HepG2 (cell line): ENCODE results near the gene ABL2. TPM values are rescaled to one million over a fixed set of nuclear protein-coding genes. Genes with fewer than 3 reads are reported as not detected.

ENCODE experiments used
- ATRX ChIP-seq: sonication (generic); formaldehyde crosslinking; IDR thresholded peaks from 2 replicates; pipeline ENCODE4 v1.4.0; 2020; ENCODE audit warnings: missing genetic modification reagents, borderline replicate concordance
- HNRNPK ChIP-seq: fragments of 200-400 bp; formaldehyde crosslinking; IDR thresholded peaks from 2 replicates; pipeline ENCODE4 v1.6.1; 2018; ENCODE audit warnings: low read length, low read depth, moderate library complexity, mild to moderate bottlenecking; ENCODE audit not compliant: poor library complexity, severe bottlenecking
- HOXA3 ChIP-seq: sonication (generic); formaldehyde crosslinking; IDR thresholded peaks from 2 replicates; pipeline ENCODE4 v1.5.0; 2020; ENCODE audit warnings: missing genetic modification reagents
- HOXA5 ChIP-seq: sonication (generic); formaldehyde crosslinking; IDR thresholded peaks from 2 replicates; pipeline ENCODE4 v1.4.0; 2020; ENCODE audit warnings: missing genetic modification reagents
- JARID2 ChIP-seq: sonication (generic); formaldehyde crosslinking; IDR thresholded peaks from 2 replicates; pipeline ENCODE4 v1.8.1; 2023; ENCODE audit warnings: missing genetic modification reagents, inconsistent platforms; ENCODE audit not compliant: insufficient replicate concordance
- JDP2 ChIP-seq: sonication (generic); formaldehyde crosslinking; IDR thresholded peaks from 2 replicates; pipeline ENCODE4 v1.8.1; 2022; ENCODE audit warnings: missing genetic modification reagents, borderline replicate concordance
- KDM1A ChIP-seq: IDR thresholded peaks from 2 replicates; pipeline ENCODE4 v1.6.1; 2016; ENCODE audit warnings: missing compliant biosample characterization
- KLF9 ChIP-seq: IDR thresholded peaks from 2 replicates; pipeline ENCODE4 v1.6.1; 2016; ENCODE audit warnings: low read depth
- MBD4 ChIP-seq: IDR thresholded peaks from 2 replicates; pipeline ENCODE4 v1.6.1; 2012; ENCODE audit warnings: low read length, inconsistent platforms, borderline replicate concordance
- NKX3-1 ChIP-seq: sonication (generic); formaldehyde crosslinking; IDR thresholded peaks from 2 replicates; pipeline ENCODE4 v1.5.0; 2020; ENCODE audit warnings: missing genetic modification reagents
- NR2F2 ChIP-seq: IDR thresholded peaks from 2 replicates; pipeline ENCODE4 v1.6.1; 2012; ENCODE audit warnings: low read depth, inconsistent platforms, borderline replicate concordance
- PHF21A ChIP-seq: sonication (generic); formaldehyde crosslinking; IDR thresholded peaks from 2 replicates; pipeline ENCODE4 v1.5.0; 2020; ENCODE audit warnings: mild to moderate bottlenecking, missing genetic modification reagents
- PLRG1 ChIP-seq: fragments of 450-650 bp; conservative IDR thresholded peaks from 2 replicates; pipeline ENCODE4 v1.6.1; 2016
- REPIN1 ChIP-seq: sonication (generic); formaldehyde crosslinking; IDR thresholded peaks from 2 replicates; pipeline ENCODE4 v1.8.0; 2022; ENCODE audit warnings: missing genetic modification reagents, low read depth, mild to moderate bottlenecking, borderline replicate concordance
- SAP130 ChIP-seq: IDR thresholded peaks from 2 replicates; pipeline ENCODE4 v1.6.1; 2016; ENCODE audit warnings: low read depth
- SETDB1 ChIP-seq: sonication (generic); formaldehyde crosslinking; IDR thresholded peaks from 2 replicates; pipeline ENCODE4 v1.5.1; 2020; ENCODE audit warnings: missing genetic modification reagents, mild to moderate bottlenecking, borderline replicate concordance
- SMAD3 ChIP-seq: sonication (generic); formaldehyde crosslinking; IDR thresholded peaks from 2 replicates; pipeline ENCODE4 v1.4.0; 2020; ENCODE audit warnings: missing genetic modification reagents
- SMC3 ChIP-seq: IDR thresholded peaks from 2 replicates; pipeline ENCODE4 v1.6.1; 2011; ENCODE audit warnings: low read length, improper control_type of control experiment
- SP5 ChIP-seq: IDR thresholded peaks from 2 replicates; pipeline ENCODE4 v1.6.1; 2016; ENCODE audit warnings: low read depth, borderline replicate concordance
- SPEN ChIP-seq: sonication (generic); formaldehyde crosslinking; IDR thresholded peaks from 2 replicates; pipeline ENCODE4 v1.5.1; 2020; ENCODE audit warnings: low read depth, mild to moderate bottlenecking, missing genetic modification reagents
- TFDP1 ChIP-seq: IDR thresholded peaks from 2 replicates; pipeline ENCODE4 v1.6.1; 2016; ENCODE audit warnings: missing compliant biosample characterization, missing genetic modification reagents, borderline replicate concordance
- ZBTB10 ChIP-seq: sonication (generic); formaldehyde crosslinking; IDR thresholded peaks from 2 replicates; pipeline ENCODE4 v1.4.0; 2020; ENCODE audit warnings: missing genetic modification reagents, borderline replicate concordance
- ZFP36L2 ChIP-seq: sonication (generic); formaldehyde crosslinking; IDR thresholded peaks from 2 replicates; pipeline ENCODE4 v1.4.0; 2020; ENCODE audit warnings: missing genetic modification reagents
- ZNF17 ChIP-seq: sonication (generic); formaldehyde crosslinking; IDR thresholded peaks from 2 replicates; pipeline ENCODE4 v1.5.0; 2020; ENCODE audit warnings: mild to moderate bottlenecking, missing genetic modification reagents
- ZNF256 ChIP-seq: sonication (generic); formaldehyde crosslinking; conservative IDR thresholded peaks from 2 replicates; pipeline ENCODE4 v1.4.0; 2020; ENCODE audit warnings: missing genetic modification reagents
- ZNF282 ChIP-seq: fragments of 450-650 bp; IDR thresholded peaks from 2 replicates; pipeline ENCODE4 v1.6.1; 2018; ENCODE audit not compliant: partially characterized antibody
- ZNF317 ChIP-seq: sonication (generic); formaldehyde crosslinking; IDR thresholded peaks from 2 replicates; pipeline ENCODE4 v1.5.0; 2020; ENCODE audit warnings: mild to moderate bottlenecking, missing genetic modification reagents
- ZNF572 ChIP-seq: sonication (generic); formaldehyde crosslinking; IDR thresholded peaks from 2 replicates; pipeline ENCODE4 v1.5.1; 2020; ENCODE audit warnings: mild to moderate bottlenecking, missing genetic modification reagents
- ZNF704 ChIP-seq: sonication (generic); formaldehyde crosslinking; IDR thresholded peaks from 2 replicates; pipeline ENCODE4 v1.8.1; 2023; ENCODE audit warnings: mild to moderate bottlenecking, inconsistent platforms, moderate library complexity, missing genetic modification reagents, borderline replicate concordance
- polyA plus RNA-seq, 8 experiments: library from polyadenylated mRNA; depleted of rRNA in 3 of 8; stranded (reverse) in 7 of 8; unstranded in 1 of 8; fragments of >200 nt; fragmentation: Illumina TruSeq in 4 of 8; extraction: Trizol in 4 of 8; gene quantifications; 2 replicates each; pipeline versions ENCODE4 v1.2.1 to v1.2.3, GENCODE V29; 2011 to 2016; ENCODE audit warnings: low read depth in 4 of 8, missing spikeins in 1 of 8, mixed read lengths in 1 of 8; ENCODE audit not compliant: insufficient read depth in 1 of 8
- total RNA-seq, 5 experiments: library from RNA; depleted of rRNA; stranded (reverse); fragments of >200 nt; fragmentation: Illumina TruSeq; extraction: Trizol; gene quantifications; 2 replicates each; pipeline ENCODE4 v1.2.3, GENCODE V29; 2016; ENCODE audit warnings: low read depth in 1 of 5

ABL2 gene
- total and polyA plus RNA-seq, 2 of the 13 experiments (the other 11 are each of a cell fraction or from before 2014, with no cell fraction given), result 5.8 to 6.0 TPM

GRCh38 chr1:179081687-179082332, 147.7 kb downstream of the ABL2 start, which contains the start of gene TOR3A (continued):
- TF ChIP-seq HOXA3 (peak; percentile 55), TFDP1 (CRISPR knock-in tag) (peak; percentile 80; the same call in 1 of the 2 replicates), NR2F2 (no peak), PHF21A (CRISPR knock-in tag) (peak; percentile 89), ZBTB10 (peak; percentile 71; the same call in 1 of the 2 replicates), SPEN (no peak; the same call in none of the 2 replicates), KLF9 (no peak), SMC3 (no peak), ZNF704 (peak; percentile 78; the same call in 1 of the 2 replicates), ZNF572 (CRISPR knock-in tag) (0 out of 2 replicates have a peak, but pooled peaks have one; percentile 39), REPIN1 (CRISPR knock-in tag) (peak; percentile 94), SAP130 (CRISPR knock-in tag) (peak; percentile 96), JARID2 (CRISPR knock-in tag) (no peak), ZNF282 (no peak), HOXA5 (no peak; the same call in none of the 2 replicates), SMAD3 (CRISPR knock-in tag) (peak; percentile 66; the same call in 1 of the 2 replicates), NKX3-1 (CRISPR knock-in tag) (peak; percentile 71), ZFP36L2 (CRISPR knock-in tag) (0 out of 2 replicates have a peak, but pooled peaks have one; percentile 23), ZNF256 (CRISPR knock-in tag) (peak; percentile 43), JDP2 (CRISPR knock-in tag) (no peak), MBD4 (no peak), ZNF317 (0 out of 2 replicates have a peak, but pooled peaks have one; percentile 41), ZNF17 (CRISPR knock-in tag) (no peak), SP5 (CRISPR knock-in tag) (no peak), HNRNPK (no peak), PLRG1 (no peak), KDM1A (CRISPR knock-in tag) (no peak), ATRX (CRISPR knock-in tag) (no peak), SETDB1 (CRISPR knock-in tag) (no peak)
